Measurements from ENCODE around the gene NUDT3.
"Not testable (repeated sequence)": the region's sequence is repeated elsewhere in the genome, so short reads cannot be mapped to it uniquely, and the experiment has no call there.

NUDT3 gene

DNA sequence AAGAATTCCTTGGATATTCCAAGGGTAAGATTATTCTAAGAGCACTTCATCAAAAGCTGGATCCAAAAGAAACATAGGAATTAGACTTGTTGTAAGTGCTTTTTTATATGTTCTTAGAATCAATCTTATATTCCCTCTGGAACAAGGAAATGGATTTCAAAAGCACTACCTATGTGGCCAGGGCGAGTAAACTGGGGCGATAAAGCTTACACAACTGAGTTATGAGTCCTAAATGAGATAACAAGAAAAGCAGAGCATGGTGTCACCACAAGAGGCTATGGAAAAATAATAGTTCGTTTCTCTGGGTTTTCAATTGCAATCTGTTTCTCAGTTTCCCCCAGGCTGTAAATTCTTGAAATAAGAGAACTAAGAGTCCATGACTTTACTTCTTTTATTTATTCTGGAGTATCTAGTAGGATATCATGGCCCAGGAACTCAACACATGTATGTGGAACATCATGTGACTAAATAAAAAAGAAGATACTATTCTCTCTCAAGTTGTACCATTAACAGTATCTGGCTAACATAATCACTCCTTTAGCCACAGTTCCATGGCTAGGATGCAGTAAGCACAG, 51.5 kb downstream of the NUDT3 start:
- DNase-seq, result no peak

DNA sequence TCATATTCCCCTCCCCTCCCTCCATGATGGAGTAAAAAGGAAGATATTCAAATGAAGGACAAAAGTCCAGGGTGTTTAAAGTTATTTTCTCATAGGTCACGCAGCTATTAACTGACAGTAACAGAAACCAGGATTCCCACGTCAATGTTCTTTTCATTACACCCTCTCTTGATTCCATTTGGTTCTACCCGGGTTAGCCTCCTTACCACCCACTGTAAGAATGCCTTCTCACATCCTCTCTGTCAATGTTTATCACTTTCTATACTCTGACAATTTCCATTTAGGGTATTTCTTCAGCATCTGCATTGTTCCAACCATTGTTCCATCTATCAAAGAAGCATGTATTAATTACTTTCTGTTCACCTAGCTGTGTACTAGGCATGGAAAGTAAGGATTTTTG, 52.1 kb downstream of the NUDT3 start:
- DNase-seq, result no peak

DNA sequence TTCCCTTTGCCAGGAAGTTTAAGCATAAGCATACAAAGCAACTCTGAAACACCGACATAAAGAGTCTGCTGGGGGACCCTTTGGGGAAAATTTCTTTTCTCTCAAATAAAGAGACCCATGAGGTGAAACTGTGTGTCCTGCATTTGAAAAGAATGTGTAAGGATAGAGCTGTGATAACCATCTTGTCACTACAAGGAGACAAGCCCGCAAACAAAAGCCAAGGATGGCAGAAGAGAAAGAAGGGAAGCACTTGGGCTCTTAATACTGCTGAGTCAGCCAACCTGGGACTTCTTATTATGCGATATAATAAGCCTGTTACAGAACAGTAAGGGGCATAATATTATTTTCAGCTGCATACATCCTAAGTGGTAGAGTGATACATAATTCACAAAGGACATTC, 52.5 kb downstream of the NUDT3 start:
- no peak for DNase-seq

GRCh38 chr6:34339432-34339831, 53.0 kb downstream of the NUDT3 start:
- no peak for DNase-seq

DNA sequence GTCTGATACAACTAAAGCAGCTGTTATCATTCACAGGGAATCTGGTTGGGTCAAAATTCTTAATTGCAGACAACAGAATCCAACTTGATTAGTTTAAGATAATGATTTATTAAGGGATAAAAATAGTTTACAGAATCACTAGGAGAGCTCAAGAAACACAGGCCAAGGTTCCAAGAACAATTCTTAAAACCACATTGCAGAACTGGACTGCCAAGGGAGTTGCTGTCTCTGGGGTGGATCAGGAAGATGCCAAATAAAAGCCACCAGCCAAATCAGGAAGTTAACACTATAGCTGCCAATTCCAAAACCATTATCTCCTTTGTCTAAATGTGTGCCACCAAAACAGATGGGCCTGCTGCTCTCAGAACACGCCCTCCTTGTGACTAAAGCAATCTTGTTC, 53.7 kb downstream of the NUDT3 start:
- DNase-seq, result no peak

DNA sequence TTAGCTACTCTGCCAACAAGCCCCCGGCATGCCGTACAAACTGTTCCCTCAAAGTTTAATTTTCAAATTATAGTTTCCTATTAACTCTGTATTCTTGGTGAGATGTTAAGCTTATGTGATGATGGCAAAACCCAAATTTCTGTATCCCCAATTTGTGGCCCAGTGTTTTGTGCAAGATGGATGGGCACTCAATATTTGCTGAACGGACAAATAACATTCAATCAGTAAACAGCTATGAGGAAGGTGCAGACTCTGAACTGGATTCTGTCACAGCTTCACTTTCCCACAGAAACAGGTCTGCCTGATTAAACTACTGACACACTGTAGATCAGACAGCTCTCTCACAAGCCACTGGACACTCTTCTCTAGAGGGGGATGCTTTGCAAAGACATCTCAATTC, 54.1 kb downstream of the NUDT3 start:
- DNase-seq, result no peak

GRCh38 chr6:34334796-34335416, 57.6 kb downstream of the NUDT3 start:
- no peak for DNase-seq

- no peak for DNase-seq
Observed at GRCh38 chr6:34333858-34334257, 58.6 kb downstream of the NUDT3 start.

DNA sequence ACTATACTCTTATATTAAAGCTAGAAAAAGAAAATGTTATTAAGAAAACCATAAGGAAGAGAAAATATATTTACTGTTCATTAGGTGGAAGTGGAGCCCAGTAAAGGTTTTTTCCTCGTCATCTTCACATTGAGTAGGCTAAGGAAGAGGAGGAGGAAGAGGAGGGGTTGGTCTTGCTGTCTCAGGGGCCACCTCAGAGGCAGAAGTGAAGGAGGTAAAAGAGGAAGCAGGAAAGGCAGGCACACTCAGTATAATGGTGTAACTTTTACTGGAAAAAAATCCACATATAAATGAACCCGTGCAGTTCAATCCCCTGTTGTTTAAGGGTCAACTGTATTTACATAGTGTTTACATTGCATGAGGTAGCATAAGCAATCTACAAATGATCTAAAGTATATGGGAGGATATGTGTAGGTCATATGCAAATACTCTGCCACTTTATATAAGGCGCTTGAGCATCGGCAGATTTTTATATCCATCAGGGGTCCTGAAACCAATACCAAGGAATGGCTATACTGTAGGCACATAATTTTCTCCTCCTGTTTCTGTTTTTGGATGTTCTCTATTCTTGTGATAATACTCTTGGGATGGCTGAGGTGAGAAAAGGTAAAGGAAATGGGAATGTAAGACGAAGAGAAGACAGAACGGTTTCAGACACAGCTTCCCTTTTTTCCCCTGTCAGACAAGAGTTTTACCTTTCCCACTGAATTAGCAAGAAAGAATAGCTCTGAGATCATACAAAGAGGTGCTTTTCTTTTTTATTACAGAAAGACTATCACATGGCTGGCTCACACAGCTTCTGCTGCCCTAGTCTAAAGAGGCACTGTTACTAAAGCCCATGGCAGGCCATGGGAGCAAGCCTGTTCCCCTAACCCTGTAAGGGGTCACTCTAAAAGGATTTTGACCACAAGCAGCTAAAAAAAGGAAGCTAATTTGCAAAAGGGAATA, 59.9 kb downstream of the NUDT3 start:
- no peak for DNase-seq

DNA sequence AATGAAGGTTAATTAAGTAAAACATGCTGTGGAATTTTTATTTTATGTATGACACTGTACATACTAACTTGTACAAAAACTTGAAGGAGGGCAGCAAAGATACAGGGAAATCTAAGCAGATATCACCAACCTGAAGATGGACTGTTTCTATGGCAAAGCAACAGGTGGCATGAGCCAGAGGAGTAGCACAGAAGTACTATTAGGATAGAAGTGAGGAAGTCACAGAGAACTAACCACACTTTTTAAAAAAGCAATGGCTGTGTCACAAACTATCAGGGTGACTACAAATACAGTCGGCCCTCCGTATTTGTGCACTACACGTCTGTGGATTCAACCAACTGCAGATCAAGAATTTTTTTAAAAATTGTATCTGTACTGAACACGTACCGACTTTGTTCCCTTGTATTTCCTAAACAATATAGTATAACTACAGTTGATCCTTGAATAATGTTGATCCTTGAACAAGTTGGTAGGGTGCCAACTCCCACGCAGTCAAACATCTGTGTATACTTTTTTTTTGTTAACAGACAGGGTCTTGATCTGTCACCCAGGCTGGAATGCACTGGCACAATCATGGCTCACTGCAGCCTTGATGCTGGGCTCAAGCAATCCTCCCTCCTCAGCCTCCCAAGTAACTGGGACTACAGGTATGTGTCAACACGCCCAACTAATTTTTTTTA, 61.0 kb downstream of the NUDT3 start:
- DNase-seq, result no peak

DNA sequence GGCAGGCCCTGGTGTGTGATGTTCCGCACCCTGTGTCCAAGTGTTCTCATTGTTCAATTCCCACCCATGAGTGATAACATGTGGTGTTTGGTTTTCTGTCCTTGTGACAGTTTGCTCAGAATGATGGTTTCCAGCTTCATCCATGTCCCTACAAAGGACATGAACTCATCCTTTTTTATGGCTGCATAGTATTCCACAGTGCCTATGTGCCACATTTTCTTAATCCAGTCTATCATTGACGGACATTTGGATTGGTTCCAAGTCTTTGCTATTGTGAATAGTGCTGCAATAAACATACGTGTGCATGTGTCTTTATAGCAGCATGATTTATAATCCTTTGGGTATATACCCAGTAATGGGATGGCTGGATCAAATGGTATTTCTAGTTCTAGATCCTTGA, 62.7 kb downstream of the NUDT3 start:
- DNase-seq, result not testable (repeated sequence)

GRCh38 chr6:34328969-34329368, 63.5 kb downstream of the NUDT3 start:
- no peak for DNase-seq

- DNase-seq, result not testable (repeated sequence)
Observed at GRCh38 chr6:34327313-34328205, 64.9 kb downstream of the NUDT3 start.

GRCh38 chr6:34325633-34326032, 66.8 kb downstream of the NUDT3 start:
- no peak for DNase-seq

- DNase-seq, result no peak
Observed at GRCh38 chr6:34324738-34325444, 67.6 kb downstream of the NUDT3 start.

- not testable (repeated sequence) for DNase-seq
Observed at GRCh38 chr6:34324221-34324620, 68.2 kb downstream of the NUDT3 start.

- no peak for DNase-seq
Observed at GRCh38 chr6:34323300-34323699, 69.2 kb downstream of the NUDT3 start.

GRCh38 chr6:34322732-34323131, 69.7 kb downstream of the NUDT3 start:
- no peak for DNase-seq

- DNase-seq, result no peak
Observed at GRCh38 chr6:34321821-34322220, 70.6 kb downstream of the NUDT3 start.

DNA sequence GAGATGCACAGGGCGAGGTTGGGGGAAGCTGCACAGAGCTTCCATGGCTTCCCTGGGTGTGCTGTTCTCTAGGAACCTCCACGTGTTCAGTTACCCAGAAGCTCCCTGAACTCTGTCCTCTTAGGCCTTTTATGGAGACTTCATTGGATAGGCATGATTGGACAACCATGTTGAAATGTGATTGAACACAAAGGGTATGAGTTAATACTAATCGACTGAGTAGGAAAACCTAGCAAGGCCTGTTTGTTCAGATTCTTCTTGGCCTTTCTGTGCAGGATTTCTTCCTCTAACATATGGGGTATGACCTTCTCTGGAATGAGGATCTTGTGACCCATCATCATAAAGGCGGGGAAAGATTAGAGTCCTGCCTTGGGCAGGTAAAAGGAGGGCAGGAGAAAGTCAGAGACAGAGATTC, 73.0 kb downstream of the NUDT3 start:
- no peak for DNase-seq

Measured in hippocampal formation (tissue), 2 donors.